ENCODE measurements around the gene E2F1.

GRCh38 chr20:33627577-33628216 lies 58.5 kb downstream of the E2F1 start:
- no peak for TF ChIP-seq CTCF (IDR thresholded peaks at IDR 0.05; ENCODE audit: insufficient read depth, low read length)
- no peak for TF ChIP-seq GABPA (IDR thresholded peaks at IDR 0.05; ENCODE audit: low read depth)
- TF ChIP-seq POLR2AphosphoS5 (IDR thresholded peaks at IDR 0.05; ENCODE audit: low read depth) = no peak
- TF ChIP-seq, protein P1, sequence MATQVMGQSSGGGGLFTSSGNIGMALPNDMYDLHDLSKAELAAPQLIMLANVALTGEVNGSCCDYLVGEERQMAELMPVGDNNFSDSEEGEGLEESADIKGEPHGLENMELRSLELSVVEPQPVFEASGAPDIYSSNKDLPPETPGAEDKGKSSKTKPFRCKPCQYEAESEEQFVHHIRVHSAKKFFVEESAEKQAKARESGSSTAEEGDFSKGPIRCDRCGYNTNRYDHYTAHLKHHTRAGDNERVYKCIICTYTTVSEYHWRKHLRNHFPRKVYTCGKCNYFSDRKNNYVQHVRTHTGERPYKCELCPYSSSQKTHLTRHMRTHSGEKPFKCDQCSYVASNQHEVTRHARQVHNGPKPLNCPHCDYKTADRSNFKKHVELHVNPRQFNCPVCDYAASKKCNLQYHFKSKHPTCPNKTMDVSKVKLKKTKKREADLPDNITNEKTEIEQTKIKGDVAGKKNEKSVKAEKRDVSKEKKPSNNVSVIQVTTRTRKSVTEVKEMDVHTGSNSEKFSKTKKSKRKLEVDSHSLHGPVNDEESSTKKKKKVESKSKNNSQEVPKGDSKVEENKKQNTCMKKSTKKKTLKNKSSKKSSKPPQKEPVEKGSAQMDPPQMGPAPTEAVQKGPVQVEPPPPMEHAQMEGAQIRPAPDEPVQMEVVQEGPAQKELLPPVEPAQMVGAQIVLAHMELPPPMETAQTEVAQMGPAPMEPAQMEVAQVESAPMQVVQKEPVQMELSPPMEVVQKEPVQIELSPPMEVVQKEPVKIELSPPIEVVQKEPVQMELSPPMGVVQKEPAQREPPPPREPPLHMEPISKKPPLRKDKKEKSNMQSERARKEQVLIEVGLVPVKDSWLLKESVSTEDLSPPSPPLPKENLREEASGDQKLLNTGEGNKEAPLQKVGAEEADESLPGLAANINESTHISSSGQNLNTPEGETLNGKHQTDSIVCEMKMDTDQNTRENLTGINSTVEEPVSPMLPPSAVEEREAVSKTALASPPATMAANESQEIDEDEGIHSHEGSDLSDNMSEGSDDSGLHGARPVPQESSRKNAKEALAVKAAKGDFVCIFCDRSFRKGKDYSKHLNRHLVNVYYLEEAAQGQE (IDR thresholded peaks at IDR 0.05; ENCODE audit: insufficient replicate concordance, low read depth) = no peak
- no peak for TF ChIP-seq SPI1 (IDR thresholded peaks at IDR 0.05; ENCODE audit: borderline replicate concordance, low read depth)

Data from HL-60 (cell line).